ENCODE results near the gene VAPB. TPM values are rescaled to one million over a fixed set of nuclear protein-coding genes. Genes with fewer than 3 reads are reported as not detected.

The VAPB gene
- total RNA-seq, 1 donor from 2014 or later: 17.6 TPM

DNA sequence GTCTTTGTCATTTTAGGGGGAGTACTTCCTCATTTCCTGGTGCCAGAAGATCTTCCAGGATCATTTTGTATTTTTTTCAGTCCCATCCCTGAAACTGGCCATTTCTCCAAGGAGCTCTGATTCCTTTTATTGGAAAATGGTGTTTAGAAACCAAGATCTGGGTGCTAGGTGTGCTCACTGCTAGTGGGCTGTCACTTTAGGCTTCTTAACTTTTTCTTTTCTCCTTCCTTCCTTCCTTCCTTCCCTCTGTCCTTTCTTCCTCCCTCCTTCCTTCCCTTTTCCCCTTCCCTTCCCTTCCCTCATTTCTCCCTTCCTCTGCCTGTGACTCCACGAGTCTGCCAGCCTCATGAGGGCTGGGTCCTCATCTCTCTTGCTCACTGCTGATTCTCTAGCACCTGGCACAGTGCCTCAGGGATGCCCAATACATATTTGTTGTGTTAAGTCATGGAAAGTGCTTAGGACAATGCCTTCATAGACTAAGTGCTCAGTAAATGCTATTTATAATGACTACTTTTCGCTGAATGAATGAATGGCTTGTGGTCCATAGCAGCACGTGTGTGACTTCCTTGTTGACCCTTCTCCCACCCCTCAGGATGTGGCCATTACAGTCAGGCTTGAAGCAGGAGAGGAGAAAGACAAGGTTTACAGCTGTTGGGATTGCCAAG is 89.2 kb downstream of the VAPB start:
- no peak for DNase-seq (ENCODE audit: extremely low read depth, low read depth, low spot score)

DNA sequence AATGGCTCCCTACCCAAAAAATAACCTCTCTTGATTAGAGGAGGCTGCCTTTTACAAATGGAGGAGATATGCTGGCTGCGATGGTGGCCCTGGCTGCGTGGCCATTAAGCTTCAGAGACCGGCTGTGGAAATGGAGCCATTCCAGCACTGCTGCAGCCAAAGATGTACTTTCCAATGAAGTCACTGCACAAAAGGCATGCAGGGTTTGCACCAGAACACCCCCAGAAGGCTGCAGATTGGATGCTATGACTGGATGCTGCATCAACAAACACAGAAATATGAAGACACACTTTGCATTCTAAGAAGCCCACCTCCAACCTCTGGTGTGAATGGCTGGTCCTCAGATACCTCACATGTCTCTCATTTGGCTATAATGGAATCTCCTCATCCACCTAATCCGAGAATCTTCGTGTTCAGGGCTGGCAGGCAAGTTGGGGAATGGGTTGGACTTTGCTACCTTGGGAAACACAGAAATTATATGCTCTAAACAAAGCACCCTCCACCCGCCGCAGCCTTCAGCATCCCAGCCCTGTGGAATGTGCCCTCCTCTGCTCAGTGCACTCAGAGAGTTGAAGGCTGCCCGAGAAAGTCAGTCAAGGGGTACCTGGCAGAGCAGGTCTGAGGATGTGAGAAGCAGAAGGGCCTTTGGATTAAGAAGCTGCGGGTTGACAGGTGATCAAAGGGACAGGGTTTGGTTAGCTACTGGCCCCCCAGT is 90.9 kb downstream of the VAPB start:
- no peak for DNase-seq (ENCODE audit: extremely low read depth, low read depth, low spot score)

DNA sequence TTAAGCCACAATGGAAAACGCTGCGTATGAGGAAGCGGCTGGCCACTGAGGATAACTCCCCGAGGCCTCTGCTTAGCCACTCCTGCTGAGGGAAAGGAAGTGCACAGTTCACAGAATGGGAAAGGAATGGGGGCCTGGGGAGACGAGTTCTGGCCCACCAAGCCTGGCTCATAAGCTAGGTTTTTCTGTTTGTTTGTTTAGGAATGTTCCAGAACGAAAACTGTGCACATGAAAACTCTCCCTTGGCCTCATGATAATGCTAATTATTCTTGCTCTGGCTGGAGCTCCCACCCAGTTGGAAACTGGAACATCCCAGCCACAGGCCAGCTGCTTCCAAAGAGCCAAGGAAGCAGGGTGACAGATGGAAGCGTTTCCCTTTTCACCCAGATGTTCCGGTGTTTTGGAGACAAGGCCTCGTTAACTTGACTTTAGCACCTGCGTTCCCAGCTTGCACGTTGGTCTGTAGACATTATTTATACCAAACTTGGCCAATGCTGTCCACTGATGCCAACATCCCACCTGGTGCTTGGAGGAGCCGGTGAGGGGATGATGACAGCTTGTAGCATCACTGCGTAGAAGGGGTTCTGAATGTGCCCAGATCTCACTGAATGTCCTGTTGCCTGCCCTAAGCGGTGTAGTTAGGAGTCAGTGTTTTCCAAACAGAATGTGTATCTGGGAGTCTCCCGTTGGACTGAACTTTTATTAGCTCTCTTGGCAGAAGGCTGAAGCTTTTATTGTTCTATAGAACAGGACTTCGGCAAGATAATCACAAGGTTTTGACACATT is 91.7 kb downstream of the VAPB start:
- no peak for DNase-seq (ENCODE audit: extremely low read depth, low read depth, low spot score)

DNA sequence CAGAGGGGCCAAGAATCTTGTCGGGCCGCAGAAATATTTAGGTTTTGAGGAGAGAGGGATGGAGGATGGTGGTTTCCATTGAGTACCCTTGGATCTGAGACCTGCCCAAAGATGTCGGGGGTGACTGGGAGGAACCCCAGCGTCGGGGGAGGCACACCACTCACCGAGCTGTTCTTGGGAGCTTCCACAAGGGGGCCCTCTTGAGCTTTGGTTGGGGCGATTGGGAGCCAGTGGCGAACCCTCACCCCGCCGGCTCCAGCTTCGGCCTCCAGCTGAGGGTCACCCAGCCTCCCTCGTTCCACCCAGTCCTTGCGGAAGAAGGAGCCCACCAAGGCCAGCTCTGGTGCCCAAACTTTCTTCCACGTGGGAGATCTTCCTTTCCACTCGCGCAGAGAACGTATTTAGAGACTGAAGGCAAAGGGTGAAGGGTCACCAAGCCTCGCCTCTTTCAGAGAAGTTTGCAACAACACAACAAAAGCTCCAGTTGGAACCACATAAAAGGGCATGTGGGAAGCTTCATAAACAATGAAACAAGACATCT is 92.5 kb downstream of the VAPB start:
- DNase-seq (ENCODE audit: extremely low read depth, low read depth, low spot score): no peak

DNA sequence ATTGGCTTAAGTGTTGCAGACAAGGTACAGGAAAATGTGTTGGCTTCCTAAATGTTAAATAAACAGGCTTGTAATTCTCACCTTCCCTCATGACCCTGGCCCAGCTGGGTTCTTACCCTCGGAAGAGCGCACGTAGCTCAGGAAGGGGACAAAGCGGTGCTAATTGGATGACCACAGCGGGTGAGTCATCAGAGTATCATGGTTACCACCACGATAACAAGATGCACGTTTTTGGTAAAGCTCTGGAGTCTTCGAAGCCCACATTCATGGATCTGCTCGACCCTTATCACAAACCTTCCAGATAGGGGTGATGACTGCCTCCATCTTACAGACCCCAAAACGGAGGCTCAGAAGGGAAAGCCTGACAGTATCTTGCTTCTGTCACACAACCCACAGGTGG is 93.4 kb downstream of the VAPB start:
- DNase-seq (ENCODE audit: extremely low read depth, low read depth, low spot score): peak; percentile 22

DNA sequence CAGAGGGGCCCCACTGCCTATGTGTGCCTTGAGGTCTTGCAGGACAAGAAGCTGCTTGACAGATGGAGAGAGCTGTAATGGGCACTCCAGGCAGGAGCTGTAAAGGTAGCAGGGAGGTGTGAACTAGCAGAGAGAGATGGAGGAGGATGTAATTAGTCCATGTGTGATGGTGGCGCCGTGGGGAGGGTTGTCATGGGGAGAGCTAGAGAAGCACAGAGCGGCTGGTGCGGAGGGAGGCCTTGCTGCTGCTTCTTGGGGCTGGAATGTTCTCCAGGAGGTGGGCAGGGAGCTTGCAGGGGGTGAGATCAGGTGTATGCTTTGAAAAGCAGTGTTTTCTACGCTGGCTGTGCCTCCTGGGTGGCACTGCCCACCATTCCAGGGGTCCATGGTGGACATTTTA is 94.0 kb downstream of the VAPB start:
- DNase-seq (ENCODE audit: extremely low read depth, low read depth, low spot score): no peak

DNA sequence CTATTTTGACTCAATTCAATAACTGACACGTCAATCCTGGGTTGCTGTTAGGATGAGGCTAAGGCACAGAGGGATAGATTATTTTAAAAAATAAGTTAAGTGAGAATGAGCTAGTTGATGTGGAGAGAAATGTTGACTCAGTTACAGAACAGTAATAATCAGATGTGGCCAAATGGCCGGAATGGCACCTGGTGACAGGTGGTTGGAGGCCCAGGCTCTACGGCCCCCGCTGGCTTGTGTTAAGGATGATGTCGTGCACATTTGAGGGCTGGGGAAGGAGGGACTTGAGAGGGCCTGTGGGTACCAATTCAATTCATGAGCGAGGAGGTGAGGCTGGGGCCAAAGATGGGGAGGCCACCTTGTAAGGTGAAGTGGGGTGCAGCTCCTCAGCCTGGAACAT is 94.4 kb downstream of the VAPB start:
- no peak for DNase-seq (ENCODE audit: extremely low read depth, low read depth, low spot score)

DNA sequence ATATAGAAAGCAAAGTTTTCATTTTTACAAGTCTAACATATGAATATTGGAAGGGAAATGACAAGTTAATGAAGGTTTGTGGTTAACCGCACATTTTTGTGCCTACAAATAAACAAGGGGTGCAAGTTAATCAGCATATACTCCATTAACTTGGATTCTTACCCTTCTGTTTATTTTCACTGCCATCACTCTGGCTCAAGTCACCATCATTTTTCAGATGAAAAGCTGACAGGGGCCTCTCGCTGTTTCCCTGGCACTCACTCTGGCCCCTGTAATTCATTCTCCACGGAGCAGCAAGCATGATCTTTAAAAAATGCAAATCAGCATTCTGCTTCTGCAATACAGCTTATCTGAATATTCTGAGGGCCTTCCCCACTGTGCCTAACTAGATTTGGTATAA is 96.4 kb downstream of the VAPB start:
- no peak for DNase-seq (ENCODE audit: extremely low read depth, low read depth, low spot score)

DNA sequence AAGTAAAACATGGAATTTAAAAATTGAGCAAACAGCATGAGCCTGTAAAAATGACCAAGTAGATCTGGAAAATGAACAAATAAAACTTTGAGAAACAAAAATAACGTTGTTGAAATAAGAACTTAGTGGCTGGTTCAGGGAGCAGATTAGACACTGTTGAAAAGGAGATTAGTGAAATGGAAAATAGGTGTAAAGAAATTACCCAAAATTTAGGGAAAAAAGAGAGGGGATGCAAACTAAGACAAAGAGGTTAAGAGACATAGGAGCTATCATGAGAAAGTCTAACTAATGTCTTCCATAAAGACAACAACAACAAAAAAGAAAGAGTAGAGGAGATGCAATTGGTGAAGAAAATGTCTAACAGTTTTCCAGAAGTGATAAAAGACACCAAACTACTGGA is 97.2 kb downstream of the VAPB start:
- no peak for DNase-seq (ENCODE audit: extremely low read depth, low read depth, low spot score)

DNA sequence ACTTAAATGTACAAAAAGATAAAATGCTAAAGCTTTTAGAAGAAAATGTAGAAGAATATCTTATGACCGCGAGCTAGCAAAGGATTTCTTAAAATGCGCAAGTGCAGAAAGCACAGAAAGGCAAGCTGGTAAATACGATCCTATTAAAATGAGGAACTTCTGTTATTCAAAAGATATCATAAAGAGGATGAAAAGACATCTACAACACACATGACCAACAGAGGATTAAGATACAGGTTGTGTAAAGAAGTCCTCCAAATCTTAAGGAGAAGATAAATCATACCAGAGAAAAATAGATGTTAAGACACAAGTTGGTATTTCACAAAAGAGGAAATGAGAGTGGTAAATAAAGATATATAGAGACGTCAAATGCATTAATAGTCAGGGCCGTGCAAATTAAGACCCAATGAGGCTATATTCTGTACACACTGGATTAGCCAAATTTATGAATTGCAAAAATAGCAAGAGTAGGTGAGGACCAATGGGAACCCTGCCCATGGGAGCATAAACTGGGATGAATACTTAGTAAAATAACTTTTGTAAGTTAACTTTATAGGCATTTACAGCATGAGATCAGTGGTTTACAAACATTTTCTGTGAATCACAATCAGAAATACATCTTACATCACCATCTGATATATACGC is 103.2 kb downstream of the VAPB start:
- no peak for DNase-seq (ENCODE audit: extremely low read depth, low read depth, low spot score)

DNA sequence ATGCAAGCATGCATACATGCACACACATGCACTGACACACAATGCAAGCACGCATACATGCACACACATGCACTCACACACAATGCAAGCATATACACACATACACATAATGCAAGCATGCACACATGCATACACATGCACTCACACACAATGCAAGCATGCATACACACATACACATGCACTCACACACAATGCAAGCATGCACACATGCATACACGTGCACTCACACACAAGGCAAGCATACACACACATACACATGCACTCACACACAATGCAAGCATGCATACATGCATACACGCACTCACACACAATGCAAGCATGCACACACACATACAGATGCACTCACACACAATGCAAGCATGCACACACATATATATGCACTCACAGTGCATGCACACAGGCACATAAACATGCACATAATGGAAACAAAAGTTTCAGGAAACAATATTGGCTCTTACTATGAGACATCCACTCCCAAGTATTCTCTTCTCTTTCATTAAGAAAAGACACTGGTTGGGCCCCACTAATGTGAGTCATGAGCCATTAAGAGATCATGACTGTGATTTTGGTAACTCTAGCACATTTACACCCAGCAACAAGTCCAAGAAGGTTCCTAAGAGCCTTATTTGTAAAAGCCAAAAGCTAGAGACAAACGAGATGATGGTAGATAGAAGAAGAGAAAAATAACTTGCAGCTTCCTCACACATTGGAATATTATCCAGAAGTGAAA is 103.9 kb downstream of the VAPB start:
- DNase-seq (ENCODE audit: extremely low read depth, low read depth, low spot score): no peak

DNA sequence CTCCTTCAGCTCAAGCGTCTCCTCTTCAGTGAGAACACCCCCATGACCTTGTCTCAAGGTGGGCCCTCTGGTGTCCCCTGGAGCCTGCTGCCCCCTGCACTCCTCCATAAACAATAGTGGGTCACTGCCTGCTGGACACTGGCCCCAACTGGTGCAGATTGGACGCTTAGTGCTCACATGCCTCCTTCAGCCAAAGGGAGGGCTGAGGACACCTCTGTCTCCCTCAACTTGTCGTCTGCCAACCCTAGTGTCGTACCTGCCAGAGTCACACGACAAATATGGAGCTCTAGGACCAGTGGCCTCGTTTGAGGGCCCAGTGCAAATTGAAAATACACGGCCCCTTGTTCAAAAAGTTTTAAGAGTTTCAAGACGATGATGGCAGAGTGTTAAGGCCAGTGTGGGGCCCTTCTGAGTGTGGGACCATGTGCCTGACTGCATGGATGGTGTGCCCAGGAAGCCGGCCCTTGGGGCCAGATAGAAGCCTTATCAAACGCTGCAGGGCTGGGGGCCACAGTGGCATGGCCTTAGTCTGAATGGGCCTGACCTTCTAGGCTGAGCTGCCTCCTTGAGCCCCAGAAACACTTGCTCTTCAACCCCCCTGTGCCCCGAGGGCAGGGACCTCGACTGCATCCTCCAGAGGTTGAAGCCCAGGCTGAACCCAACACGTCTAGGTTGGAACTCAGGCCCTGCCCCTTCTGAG is 106.0 kb downstream of the VAPB start:
- no peak for DNase-seq (ENCODE audit: extremely low read depth, low read depth, low spot score)

DNA sequence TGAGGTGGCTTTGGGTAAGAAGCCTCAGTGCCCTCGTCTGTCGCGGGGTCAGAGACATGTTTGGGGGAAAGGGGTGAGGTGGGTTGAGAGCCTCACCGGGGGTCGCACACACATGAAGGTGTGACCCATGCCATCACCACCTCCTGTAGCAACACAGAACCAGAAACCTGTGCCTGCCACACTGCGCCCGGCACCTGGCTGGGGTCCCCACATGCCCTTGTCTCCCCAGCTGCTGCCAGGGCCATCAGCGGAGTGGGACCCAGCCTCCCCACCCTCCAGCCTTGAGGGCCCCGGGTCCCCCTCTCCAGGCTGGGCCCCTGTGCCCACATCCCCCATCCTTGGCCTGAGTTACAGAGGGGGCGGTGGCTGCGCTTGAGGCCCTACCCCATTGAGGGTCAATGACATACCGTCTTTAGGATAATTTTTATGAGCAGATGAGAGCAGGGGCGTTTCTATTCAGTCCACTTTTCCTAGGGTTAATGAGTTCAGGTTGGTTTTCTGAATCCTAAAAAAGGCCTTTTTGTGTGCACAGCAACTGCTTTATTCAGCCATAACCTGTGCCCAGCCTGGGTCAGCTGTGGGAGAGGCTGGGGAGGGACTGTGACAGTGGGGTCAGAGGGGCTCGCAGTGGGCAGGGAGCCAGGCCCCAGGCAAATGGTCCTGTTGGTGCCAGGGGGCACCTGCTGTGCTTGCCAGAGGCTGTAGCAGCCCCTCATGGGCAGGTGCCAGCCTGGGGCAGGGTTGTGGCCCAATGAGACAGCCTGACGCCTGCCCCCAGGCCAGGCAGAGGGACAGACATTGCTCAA is 106.8 kb downstream of the VAPB start:
- DNase-seq (ENCODE audit: extremely low read depth, low read depth, low spot score): no peak

DNA sequence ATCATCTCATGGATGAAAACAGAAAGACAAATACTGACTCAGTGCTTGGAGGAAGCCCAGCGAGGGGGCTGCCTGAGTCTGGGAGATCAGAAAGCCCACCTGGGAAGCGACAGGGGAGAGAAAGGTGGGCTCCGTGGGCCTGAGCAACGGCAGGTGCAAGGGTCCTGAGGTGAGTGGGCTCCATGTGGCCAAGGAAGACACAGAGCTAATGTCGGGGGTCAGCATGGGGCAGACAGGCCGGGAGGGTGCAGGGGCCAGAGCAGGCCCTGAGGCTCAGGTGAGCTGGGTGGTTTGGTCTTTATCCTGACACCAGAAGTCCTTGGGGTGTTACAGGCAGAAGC is 107.4 kb downstream of the VAPB start:
- DNase-seq (ENCODE audit: extremely low read depth, low read depth, low spot score): no peak

DNA sequence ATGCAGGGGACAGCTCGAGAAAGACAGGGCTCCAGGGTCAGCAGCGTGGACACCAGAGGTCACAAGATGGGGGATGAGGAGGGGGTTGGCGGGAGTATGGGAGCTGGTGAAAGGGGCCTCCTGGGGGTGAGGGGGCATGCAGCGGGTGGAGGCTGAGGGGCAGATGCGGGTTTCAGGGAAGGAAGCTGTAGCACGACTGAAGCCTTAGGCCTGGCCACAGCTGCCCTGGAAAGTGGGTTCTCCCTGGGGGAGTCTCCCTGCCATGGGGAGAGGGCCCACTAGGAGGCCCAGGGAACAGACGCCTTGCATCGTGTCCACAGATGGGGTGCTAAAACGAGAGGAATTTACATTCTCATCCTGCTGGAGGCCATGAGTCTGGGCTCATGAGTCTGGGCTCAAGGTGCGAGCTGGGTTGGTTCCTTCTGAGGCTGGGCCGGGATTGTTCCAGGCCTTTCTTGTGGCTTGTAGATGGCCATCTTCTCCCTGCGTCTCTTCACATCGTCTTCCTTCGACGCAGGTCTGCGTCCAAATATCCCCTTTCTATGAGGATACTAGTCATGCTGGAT is 108.1 kb downstream of the VAPB start:
- DNase-seq (ENCODE audit: extremely low read depth, low read depth, low spot score): no peak

DNA sequence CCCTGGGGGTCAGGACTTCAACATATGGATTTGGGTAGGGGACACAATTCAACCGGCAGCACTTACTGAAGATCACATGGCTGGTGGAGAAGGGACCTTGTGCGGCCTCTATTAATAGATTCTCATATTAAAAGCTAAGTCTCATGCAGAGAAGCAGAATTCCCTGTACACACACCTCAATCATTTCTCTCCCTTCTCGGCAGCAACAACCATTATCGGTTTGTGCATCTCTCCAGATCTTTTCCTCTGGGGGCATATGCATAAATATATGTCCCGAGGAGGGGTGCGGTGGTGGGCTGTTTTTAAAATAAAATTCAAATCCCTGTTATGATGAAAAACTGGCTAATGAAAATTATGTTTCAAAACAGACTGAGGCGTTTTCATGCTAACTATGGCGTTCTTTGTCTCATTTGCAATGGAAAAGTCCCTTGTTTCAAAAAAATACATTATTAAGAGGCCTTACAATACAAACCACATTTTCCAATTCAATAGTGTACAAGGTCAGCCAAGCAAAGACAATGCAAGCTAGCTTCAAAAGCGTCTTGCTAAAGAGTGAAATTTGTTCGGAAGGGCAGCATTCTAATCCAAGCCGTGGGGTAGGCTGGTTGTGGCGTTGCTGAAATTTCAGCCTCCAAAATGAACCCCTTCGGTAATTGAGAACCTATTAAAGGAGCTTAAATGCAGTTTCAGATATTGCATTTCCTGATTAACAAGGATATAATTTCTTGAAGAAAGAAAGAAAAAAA is 108.9 kb downstream of the VAPB start:
- DNase-seq (ENCODE audit: extremely low read depth, low read depth, low spot score): no peak

DNA sequence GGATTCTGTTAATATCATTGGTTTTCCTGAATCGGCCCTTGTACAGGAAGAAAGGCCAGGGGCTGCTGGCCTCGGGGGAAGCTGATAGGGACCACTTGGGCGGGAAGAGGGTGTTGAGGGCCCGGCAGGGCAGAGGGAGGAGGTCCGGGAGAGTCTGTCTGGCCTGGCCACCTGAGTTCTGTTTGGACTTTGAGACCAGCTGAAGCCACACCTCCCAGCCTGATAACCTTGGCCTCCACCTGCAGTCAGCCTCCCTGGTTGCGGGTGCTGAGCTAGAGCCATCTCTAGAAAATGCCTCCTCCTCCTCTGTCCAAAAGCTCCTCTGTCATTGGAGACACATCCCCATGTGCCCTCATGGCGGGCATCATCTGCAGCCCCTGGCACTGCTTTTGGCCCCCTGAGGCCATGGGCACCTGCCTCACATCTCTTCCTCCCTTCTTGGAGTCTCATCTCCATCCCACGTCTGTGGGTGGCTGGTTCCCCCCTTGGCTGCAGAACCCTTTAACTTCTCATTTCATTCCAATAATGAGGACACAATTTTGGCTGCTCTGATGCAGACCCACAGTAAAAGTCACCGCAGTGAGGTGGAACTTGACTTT is 109.5 kb downstream of the VAPB start:
- no peak for DNase-seq (ENCODE audit: extremely low read depth, low read depth, low spot score)

DNA sequence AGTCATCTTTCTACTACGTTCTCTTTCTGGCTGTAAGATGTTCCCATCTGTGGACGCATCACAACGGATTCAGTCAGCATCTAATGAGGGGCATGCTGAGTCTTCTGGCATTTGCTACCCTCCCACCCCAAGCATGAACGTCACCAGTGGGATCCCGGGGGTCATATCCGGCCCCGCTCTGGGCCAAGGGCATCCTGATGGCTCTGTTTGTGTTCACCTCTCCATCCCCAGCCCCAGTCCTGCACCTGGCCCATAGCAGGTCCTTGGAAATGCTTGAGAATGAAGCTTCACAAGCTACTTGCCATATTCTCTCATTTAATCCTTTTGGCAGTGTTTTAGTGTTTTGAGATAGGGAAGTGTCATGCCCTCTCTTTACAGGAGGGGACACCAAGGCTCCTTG is 111.2 kb downstream of the VAPB start:
- DNase-seq (ENCODE audit: extremely low read depth, low read depth, low spot score): no peak
